Mucosa of rectum (tissue), 2 donors: ENCODE results near the gene MEP1A.

Experiments
- H3K27ac ChIP-seq, 2 donors: one replicate each; pipeline ENCODE4 v1.7.0; 2013; ENCODE audit warnings: inconsistent platforms in 2 of 2, low read depth in 2 of 2, low read length in 2 of 2
- H3K27me3 ChIP-seq, 2 donors: one replicate each; pipeline ENCODE4 v1.7.0; 2013; ENCODE audit warnings: low read length in 2 of 2; ENCODE audit not compliant: control insufficient read depth in 2 of 2, insufficient read depth in 2 of 2
- H3K36me3 ChIP-seq, 2 donors: one replicate each; pipeline ENCODE4 v1.7.0; 2013; ENCODE audit warnings: low read length in 2 of 2; ENCODE audit not compliant: control insufficient read depth in 2 of 2, insufficient read depth in 2 of 2
- H3K4me1 ChIP-seq, 2 donors: one replicate each; pipeline ENCODE4 v1.7.0; 2013; ENCODE audit warnings: low read length in 2 of 2, mild to moderate bottlenecking in 1 of 2; ENCODE audit not compliant: control insufficient read depth in 2 of 2, insufficient read depth in 2 of 2
- H3K4me3 ChIP-seq, 2 donors: one replicate each; pipeline ENCODE4 v1.7.0; 2013; ENCODE audit warnings: low read length in 2 of 2
- H3K9ac ChIP-seq, 2 donors: one replicate each; pipeline ENCODE4 v1.7.0; 2013; ENCODE audit warnings: low read length in 2 of 2, low read depth in 1 of 2, mild to moderate bottlenecking in 1 of 2
- H3K9me3 ChIP-seq, 2 donors: one replicate each; pipeline ENCODE4 v1.7.0; 2013; ENCODE audit warnings: low read length in 2 of 2; ENCODE audit not compliant: control insufficient read depth in 2 of 2
- donor health status: healthy.
- donor health status: Normal muscosa, but diverticular disease.

MEP1A gene

DNA sequence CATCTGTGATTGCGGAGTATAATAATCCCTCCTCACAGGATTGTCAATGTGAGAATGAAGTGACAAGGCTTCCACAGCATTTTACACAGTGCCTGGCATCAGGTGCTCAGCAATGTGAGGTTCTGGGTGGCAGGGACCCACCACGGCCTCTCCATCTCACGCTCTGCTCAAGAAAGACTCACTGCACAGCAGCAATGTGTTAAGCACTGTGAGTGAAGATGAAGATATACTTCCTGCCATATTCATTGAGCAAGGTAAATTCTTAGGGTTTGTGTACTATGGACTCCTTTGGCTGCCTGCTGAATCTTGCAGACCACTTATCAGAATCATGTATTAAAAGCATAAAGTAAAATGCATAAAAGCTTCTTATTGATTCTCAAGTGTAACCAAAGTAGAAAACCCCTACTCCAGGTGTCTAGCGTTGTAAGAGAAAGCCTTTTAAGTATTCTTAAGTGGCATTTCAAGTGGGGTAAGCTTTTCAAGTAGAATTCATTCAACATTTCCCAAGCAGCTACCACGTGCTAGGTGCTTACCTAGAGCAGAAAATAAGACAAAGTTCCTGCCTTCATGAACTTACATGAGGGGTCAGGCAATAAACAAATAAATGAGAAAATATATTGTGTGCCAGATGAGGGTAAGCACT is 17.0 kb upstream of the MEP1A start:
- Histone ChIP-seq H3K27ac (no peak overlapping the region), H3K4me1 (no peaks in the 10 kb centered on the region), H3K36me3 (no peaks in the 10 kb centered on the region), H3K9ac (no peak overlapping the region), H3K4me3 (no peak overlapping the region), H3K27me3 (no peaks in the 10 kb centered on the region), H3K9me3 (no peaks in the 10 kb centered on the region)

DNA sequence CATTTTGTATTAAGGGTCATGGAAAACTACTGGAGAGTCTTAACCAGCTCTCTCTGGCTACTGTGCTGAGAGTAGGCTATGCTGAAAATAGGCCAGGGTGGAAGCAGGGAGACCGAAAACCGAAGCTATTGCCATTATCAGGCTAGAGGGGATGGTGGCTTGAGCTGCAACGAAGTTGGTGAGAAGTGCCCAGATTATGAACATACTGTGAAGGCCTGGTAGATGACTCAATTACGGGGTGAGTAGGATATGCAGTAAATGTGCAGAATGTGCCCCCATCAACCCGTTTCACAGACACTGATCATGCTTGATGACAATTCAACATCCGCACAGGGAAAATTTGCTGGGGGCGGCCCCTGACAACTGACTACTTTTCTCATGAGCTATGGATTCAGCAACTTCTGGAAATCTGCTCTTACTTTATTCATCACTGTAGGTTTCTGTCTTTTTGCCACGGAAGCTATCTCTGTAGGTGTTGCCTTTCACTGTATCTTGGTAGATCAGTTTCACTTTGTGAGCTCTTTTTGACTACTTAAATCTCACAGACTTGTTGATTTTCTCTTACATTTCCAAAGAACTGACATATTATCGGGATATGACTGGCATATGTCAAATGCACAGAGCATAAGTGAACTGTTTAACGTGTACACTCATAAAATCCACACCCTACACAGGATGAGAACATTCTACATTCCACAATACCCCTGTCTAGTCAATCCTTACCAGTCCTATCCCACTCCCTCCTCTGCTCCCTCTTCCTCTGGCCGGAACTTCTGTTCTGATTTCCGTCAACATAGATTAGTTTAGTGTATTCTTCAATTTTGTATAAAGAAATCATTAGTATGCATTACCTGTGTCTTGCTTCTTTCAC is 15.5 kb upstream of the MEP1A start:
- Histone ChIP-seq H3K4me3 (no peak overlapping the region), H3K9me3 (no peaks in the 10 kb centered on the region), H3K4me1 (no peaks in the 10 kb centered on the region), H3K27ac (no peak overlapping the region), H3K9ac (no peak overlapping the region), H3K36me3 (no peaks in the 10 kb centered on the region), H3K27me3 (no peaks in the 10 kb centered on the region)

DNA sequence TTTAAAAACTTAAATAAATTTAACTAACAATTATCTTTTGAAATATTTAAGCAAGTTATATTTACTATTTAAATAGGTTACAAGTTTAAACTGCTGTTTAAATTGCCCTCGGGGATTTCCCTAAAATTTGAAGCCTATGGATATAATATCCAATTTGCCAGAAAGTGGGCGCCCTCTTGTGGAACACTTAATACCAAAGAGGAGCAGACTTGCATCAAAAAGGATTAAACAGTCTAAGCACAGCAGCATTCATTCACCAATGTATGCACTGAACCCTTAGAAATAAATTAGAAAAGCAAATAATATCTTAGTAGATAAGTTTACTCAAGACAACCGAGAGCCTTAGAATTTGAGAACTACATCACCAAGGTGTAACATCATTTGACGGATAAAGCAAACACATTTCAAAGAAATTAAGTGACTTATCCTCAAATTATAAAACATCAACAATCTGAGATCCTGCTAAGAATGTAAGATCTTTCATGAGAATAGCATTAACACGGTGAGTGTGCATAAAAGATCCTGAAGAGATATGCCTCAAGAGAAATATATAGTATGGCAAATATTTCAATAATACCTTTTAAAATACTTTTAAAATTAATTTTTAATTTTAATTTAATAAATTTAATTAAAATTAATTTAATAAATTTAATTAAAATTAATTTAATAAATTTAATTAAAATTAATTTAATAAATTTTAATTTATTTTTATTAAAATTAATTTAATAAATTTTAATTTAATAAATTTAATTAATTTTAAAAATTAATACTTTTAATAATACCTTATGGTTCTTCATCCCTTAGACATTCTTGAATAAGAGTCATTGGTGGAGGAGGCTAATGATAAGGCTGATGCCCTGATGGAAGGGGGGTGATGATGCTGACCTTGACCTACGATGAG is 11.5 kb upstream of the MEP1A start:
- Histone ChIP-seq H3K27ac (no peak overlapping the region), H3K36me3 (no peaks in the 10 kb centered on the region), H3K9ac (no peak overlapping the region), H3K4me1 (no peaks in the 10 kb centered on the region), H3K9me3 (no peaks in the 10 kb centered on the region), H3K27me3 (no peaks in the 10 kb centered on the region), H3K4me3 (no peak overlapping the region)

DNA sequence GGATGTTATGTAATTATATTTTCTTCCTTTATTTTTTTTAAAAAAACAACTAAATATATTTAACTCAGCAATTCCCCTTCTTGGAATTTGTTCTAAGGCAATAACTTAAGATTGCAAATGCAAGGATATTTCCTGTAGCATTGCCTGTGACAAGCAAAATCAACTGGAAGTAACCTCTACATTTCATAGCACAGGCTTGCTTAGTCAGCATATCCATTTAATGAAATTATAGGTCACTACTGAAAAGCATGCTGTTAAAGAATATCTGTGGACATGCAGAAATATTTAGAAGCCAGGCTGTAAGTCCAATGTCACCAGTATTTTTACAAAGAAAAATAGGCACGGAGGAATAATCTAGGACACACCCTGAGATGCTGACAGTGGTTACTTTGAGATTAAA is 8.7 kb upstream of the MEP1A start:
- Histone ChIP-seq H3K9ac (no peak overlapping the region), H3K9me3 (no peaks in the 10 kb centered on the region), H3K36me3 (no peaks in the 10 kb centered on the region), H3K27me3 (no peaks in the 10 kb centered on the region), H3K4me1 (peaks cover 3 to 8% of the 10 kb centered on the region in 2 donors), H3K27ac (no peak overlapping the region), H3K4me3 (no peak overlapping the region)

DNA sequence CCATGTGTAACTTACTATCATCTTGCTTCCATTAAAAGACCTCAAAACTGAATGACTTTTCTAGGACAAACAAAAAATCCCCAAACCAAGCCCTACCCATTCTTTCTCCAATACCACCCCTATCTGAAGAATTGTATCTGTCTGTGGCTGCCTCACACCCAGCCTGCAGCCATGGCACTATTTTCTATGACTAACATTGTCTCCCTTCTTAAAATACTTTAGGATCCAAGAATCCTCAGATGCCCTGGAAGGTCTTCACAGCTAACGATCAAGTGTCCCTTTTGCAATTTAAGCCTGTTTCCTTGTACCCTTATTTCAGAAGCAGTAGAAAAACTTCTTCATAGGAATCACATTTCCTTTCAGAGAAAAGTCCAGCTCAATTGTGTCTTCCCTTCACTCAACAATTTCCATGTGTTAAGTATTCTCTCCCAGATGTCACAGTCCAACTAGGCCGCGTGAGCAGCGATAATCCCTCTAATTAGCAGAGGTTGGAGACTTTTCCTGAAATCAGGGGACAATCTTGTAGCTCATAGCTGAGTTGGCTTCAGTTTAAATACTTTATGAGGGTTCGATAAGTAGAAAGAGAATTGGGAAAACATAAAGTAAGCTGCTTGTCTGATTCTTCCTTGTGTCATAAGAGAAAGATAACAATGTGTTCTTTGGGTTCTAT is 5.2 kb upstream of the MEP1A start:
- no peaks in the 10 kb centered on the region for H3K9me3 ChIP-seq
- H3K9ac ChIP-seq: no peak overlapping the region
- H3K4me1 ChIP-seq: peaks cover 25% of the 10 kb centered on the region in 2 donors
- no peak overlapping the region for H3K27ac ChIP-seq
- H3K4me3 ChIP-seq: no peak overlapping the region
- H3K27me3 ChIP-seq: no peaks in the 10 kb centered on the region
- H3K36me3 ChIP-seq: no peaks in the 10 kb centered on the region

DNA sequence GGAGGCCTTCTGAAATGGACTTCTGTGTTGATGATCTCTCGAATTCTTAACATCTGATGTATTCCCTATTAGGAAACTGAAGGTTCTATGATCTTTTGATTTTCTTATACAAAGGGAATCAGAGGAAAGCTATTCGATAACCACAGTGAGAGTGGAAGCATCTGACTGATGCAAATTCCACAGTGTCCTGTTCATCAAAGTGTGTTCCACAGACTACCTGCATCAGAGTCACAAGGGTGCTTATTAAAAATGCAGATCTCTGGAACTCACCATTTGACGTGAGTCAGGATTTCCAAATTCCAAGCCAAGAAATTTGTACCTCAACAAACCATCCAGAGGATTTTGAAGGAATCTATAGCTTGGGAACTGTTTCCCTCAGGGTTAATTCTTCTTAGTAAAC is 4.4 kb upstream of the MEP1A start:
- Histone ChIP-seq H3K4me3 (no peak overlapping the region), H3K36me3 (no peaks in the 10 kb centered on the region), H3K9me3 (no peaks in the 10 kb centered on the region), H3K27ac (no peak overlapping the region), H3K9ac (no peak overlapping the region), H3K4me1 (peaks cover 25% of the 10 kb centered on the region in 2 donors), H3K27me3 (no peaks in the 10 kb centered on the region)

DNA sequence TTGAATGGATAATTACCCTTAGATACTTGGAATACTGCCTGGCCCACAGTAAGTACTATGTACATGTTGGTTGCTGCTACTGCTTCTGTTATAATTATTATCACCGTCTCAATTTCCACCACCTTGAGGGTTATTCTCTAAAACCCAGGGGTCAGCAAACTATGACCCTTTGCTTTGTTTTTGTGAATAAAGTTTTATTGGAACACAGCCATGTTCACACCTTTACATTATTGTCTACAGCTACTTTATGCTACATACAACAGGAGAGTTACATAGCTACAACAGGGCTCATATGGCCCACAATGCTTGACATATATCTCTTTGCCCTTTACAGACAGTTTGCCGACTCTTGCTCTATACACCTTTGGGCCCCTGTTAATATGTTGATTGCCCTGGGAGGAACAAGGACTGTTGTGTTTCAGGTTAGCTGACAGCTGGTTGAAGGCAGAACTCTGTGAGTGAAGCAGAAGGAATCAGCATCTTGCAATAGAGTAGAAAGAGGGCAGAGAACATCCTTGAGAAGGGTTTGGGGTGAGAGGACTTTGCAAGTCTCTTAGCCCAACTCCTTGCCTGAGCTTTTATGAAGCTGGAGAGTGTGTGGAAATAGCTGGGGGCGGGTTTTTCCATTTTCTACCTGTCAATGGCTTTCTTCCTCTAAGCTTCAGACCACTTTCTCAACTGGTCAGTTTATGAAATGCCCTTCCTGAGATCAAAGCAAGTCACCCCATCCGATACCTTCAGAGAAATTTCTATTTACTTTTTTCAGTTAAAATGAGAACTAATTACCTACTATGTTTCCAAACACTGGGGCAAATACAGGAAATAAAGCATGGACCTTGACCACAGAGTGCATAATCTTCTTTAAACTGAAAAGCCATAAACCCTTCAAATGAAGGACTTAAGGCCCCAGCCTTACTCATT is 3.5 kb upstream of the MEP1A start:
- Histone ChIP-seq H3K4me1 (peaks cover 25% of the 10 kb centered on the region in 2 donors), H3K27ac (peak overlapping the region; percentile 52 to 65), H3K4me3 (peak overlapping the region; percentile 17 to 55), H3K27me3 (no peaks in the 10 kb centered on the region), H3K36me3 (no peaks in the 10 kb centered on the region), H3K9me3 (no peaks in the 10 kb centered on the region), H3K9ac (no peak overlapping the region)

DNA sequence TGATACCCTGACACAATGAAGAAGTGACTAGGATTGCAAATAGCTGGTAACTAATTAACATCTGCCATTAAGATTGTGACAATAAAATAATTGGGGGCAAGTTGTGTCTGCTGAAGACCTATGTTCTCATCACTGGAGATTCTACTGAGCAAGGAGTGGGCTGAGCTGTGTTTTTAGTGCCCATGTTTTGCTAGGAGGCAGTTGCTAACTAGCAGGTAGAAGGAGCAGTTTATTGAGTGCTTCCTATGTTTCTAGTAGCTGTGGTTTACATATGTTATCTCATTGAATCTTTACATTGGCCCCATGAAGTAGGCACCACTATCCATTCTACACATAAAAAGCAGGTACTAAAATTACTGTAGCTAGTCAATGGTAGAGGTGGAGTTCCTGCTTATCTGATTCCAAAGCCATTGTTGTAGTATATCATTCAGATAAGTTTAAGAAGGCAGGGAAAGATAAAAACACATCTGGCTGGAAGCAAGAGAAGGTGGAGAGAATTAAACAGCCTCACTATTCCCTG is 2.8 kb upstream of the MEP1A start:
- peak overlapping the region; percentile 52 to 65 for H3K27ac ChIP-seq
- H3K9me3 ChIP-seq: no peaks in the 10 kb centered on the region
- H3K27me3 ChIP-seq: no peaks in the 10 kb centered on the region
- H3K4me3 ChIP-seq: peak overlapping the region; percentile 41 to 55
- no peaks in the 10 kb centered on the region for H3K36me3 ChIP-seq
- H3K4me1 ChIP-seq: peaks cover 25% of the 10 kb centered on the region in 2 donors
- H3K9ac ChIP-seq: no peak overlapping the region

DNA sequence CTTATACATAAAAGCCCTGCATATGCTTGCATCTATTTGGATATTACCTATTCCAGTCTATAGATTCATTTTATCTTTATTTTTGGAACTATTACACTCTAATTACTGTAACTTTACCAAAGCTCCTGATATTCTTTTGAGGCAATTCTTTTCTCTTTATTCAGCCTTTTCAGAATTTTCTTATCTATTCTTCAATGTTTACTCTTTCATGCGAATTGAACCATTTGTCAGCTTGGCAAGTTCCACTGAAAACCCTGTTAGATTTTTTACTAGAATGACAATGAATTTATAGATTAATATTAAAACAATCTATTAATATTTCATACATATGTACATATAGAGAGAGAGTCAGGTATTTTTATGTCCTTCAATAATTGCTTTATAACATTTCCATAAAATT is 554 bp upstream of the MEP1A start:
- peaks cover 25 to 27% of the 10 kb centered on the region in 2 donors for H3K4me1 ChIP-seq
- H3K27me3 ChIP-seq: no peaks in the 10 kb centered on the region
- H3K9me3 ChIP-seq: no peaks in the 10 kb centered on the region
- no peak overlapping the region for H3K4me3 ChIP-seq
- no peaks in the 10 kb centered on the region for H3K36me3 ChIP-seq
- H3K27ac ChIP-seq: peak overlapping the region in 1 of 2 donors; percentile 6
- no peak overlapping the region for H3K9ac ChIP-seq
